ENCODE data around the gene GLCE. TPM values are rescaled to one million over a fixed set of nuclear protein-coding genes. Genes with fewer than 3 reads are reported as not detected.
A peak's percentile ranks its signal among the peaks of the same experiment; 100 is the strongest.

GLCE gene
- total and polyA plus RNA-seq, 7 experiments from 2014 or later, result 3.0 to 8.8 (median 5.7) TPM

- Mint-ChIP-seq H3K4me3 (no peak overlapping the region), H3K27ac (no peak overlapping the region), H3K9me3 (no peaks in the 10 kb centered on the region), H3K36me3 (no peaks in the 10 kb centered on the region), H3K27me3 (peaks cover 0 to 4% (median 0%) of the 10 kb centered on the region in 5 donors), H3K4me1 (peaks cover 0 to 9% (median 0%) of the 10 kb centered on the region in 7 donors)
- DNase-seq (no peak), ATAC-seq (no peak)
- Histone ChIP-seq H3K27me3 (ENCODE audit: control insufficient read depth in 2 of 2, insufficient read depth in 2 of 2, low read length in 2 of 2) (no peaks in the 10 kb centered on the region), H3K4me1 (ENCODE audit: control insufficient read depth in 2 of 2, insufficient read depth in 2 of 2, low read length in 2 of 2) (no peaks in the 10 kb centered on the region), H3K9me3 (ENCODE audit: control insufficient read depth in 2 of 3, low read length in 3 of 3) (no peaks in the 10 kb centered on the region), H3K36me3 (ENCODE audit: control insufficient read depth in 2 of 3, insufficient read depth in 3 of 3, low read length in 3 of 3) (no peaks in the 10 kb centered on the region), H3K4me3 (ENCODE audit: low read length) (no peak overlapping the region), H3K27ac (ENCODE audit: low read depth, low read length) (no peak overlapping the region)
- intact Hi-C loops (cut with micrococcal nuclease), result no loop called here
- ChIA-PET CTCF (no interaction called here), POLR2A (no interaction called here)
Measured at GRCh38 chr15:69128667-69129311, 31.6 kb upstream of the GLCE start.

DNA sequence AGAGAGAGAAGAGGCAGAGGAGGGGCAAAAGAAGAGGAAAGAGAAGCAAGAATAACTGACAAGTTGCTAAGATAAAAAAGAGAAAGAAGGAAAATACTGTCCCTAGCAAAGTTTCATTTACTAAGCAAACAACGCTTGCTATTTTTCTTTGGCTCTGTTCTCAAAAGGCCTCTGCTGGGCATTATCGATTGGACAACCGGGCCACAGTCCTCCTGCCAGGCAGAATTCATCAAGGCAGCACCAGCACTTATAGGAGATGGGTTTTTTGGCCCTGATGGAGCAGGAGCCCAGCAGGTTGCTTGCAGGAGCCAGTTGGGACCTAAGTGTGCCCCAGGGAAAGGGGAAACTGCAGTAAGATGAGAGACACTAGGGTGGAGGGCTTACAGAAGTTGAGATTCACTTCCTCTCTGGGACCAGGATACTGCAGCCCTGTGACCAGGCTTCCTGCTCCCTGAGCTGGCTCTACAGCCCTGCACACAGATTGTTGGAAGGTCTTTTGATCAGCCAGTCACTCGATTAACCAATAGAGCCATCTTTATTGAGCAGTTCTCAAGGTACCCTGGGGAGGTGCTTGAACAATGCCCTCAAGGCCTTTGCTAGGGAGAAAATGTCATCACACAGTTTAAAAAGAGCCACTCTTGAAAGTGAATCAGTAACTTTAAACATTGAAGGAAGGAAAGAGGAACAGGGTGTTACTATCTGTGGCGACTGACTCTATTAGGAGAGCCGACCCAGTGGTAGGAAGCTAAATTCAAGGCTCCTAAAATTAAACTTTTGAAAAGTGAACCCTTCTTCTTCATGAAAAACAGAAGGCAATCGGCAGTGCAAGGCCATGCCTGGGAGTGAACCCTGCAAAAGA, 28.8 kb upstream of the GLCE start:
- Histone ChIP-seq H3K9me3 (ENCODE audit: control insufficient read depth in 2 of 3, low read length in 3 of 3) (no peaks in the 10 kb centered on the region), H3K4me3 (ENCODE audit: low read length) (no peak overlapping the region), H3K4me1 (ENCODE audit: control insufficient read depth in 2 of 2, insufficient read depth in 2 of 2, low read length in 2 of 2) (no peaks in the 10 kb centered on the region), H3K27ac (ENCODE audit: low read depth, low read length) (no peak overlapping the region), H3K27me3 (ENCODE audit: control insufficient read depth in 2 of 2, insufficient read depth in 2 of 2, low read length in 2 of 2) (no peaks in the 10 kb centered on the region), H3K36me3 (ENCODE audit: control insufficient read depth in 2 of 3, insufficient read depth in 3 of 3, low read length in 3 of 3) (no peaks in the 10 kb centered on the region)
- CTCF ChIA-PET, result no interaction called here
- H3K9me3 Mint-ChIP-seq, result no peaks in the 10 kb centered on the region
- H3K36me3 Mint-ChIP-seq, result no peaks in the 10 kb centered on the region
- H3K4me3 Mint-ChIP-seq, result no peak overlapping the region
- DNase-seq (no peak), ATAC-seq (peak; percentile 75)
- intact Hi-C loops (cut with micrococcal nuclease), result no loop called here
- H3K27me3 Mint-ChIP-seq, result peaks cover 0 to 9% (median 6%) of the 10 kb centered on the region in 5 donors
- H3K27ac Mint-ChIP-seq, result no peak overlapping the region
- POLR2A ChIA-PET, result no interaction called here
- peaks cover 0 to 7% (median 0%) of the 10 kb centered on the region in 7 donors for H3K4me1 Mint-ChIP-seq

DNA sequence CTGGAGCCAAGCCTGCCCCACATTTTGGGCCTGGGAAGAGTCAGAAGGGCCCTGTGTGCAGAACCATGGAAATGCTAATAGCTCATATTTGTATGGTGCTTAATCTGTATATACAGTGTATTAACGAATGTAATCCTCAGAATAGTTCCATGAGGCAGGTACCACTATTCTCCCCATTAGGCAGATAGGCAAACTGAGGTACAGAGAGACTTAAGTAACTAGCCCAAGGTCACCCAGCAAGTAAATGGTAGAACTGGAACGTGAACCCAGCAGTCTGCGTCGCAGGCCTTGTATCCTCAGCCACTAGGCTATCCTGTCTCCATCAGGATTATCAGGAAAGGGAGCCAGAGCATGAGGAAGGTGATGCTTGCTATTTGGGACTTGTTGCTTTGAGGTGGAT, 28.0 kb upstream of the GLCE start:
- peaks cover 3 to 15% (median 11%) of the 10 kb centered on the region in 5 donors for H3K27me3 Mint-ChIP-seq
- no peaks in the 10 kb centered on the region for H3K36me3 ChIP-seq (ENCODE audit: control insufficient read depth in 2 of 3, insufficient read depth in 3 of 3, low read length in 3 of 3)
- no peaks in the 10 kb centered on the region for H3K9me3 ChIP-seq (ENCODE audit: control insufficient read depth in 2 of 3, low read length in 3 of 3)
- H3K27ac ChIP-seq (ENCODE audit: low read depth, low read length), result no peak overlapping the region
- peaks cover 0 to 7% (median 0%) of the 10 kb centered on the region in 7 donors for H3K4me1 Mint-ChIP-seq
- no peak overlapping the region for H3K4me3 ChIP-seq (ENCODE audit: low read length)
- DNase-seq (no peak), ATAC-seq (no peak)
- no peaks in the 10 kb centered on the region for H3K36me3 Mint-ChIP-seq
- intact Hi-C loops (cut with micrococcal nuclease), result no loop called here
- POLR2A ChIA-PET, result no interaction called here
- H3K4me1 ChIP-seq (ENCODE audit: control insufficient read depth in 2 of 2, insufficient read depth in 2 of 2, low read length in 2 of 2), result no peaks in the 10 kb centered on the region
- no peaks in the 10 kb centered on the region for H3K9me3 Mint-ChIP-seq
- no peaks in the 10 kb centered on the region for H3K27me3 ChIP-seq (ENCODE audit: control insufficient read depth in 2 of 2, insufficient read depth in 2 of 2, low read length in 2 of 2)
- H3K4me3 Mint-ChIP-seq, result no peak overlapping the region
- no peak overlapping the region for H3K27ac Mint-ChIP-seq
- CTCF ChIA-PET, result no interaction called here

- no peaks in the 10 kb centered on the region for H3K4me1 ChIP-seq (ENCODE audit: control insufficient read depth in 2 of 2, insufficient read depth in 2 of 2, low read length in 2 of 2)
- ATAC-seq, result no peak
- H3K4me1 Mint-ChIP-seq, result peaks cover 0 to 7% (median 0%) of the 10 kb centered on the region in 7 donors
- no peak for DNase-seq
- no peaks in the 10 kb centered on the region for H3K36me3 Mint-ChIP-seq
- H3K4me3 Mint-ChIP-seq, result no peak overlapping the region
- no peaks in the 10 kb centered on the region for H3K9me3 ChIP-seq (ENCODE audit: control insufficient read depth in 2 of 3, low read length in 3 of 3)
- intact Hi-C loops (cut with micrococcal nuclease), result no loop called here
- ChIA-PET POLR2A (no interaction called here), CTCF (no interaction called here)
- H3K9me3 Mint-ChIP-seq, result no peaks in the 10 kb centered on the region
- peaks cover 9 to 18% (median 17%) of the 10 kb centered on the region in 5 donors for H3K27me3 Mint-ChIP-seq
- no peak overlapping the region for H3K4me3 ChIP-seq (ENCODE audit: low read length)
- H3K27ac ChIP-seq (ENCODE audit: low read depth, low read length), result no peak overlapping the region
- no peaks in the 10 kb centered on the region for H3K36me3 ChIP-seq (ENCODE audit: control insufficient read depth in 2 of 3, insufficient read depth in 3 of 3, low read length in 3 of 3)
- no peaks in the 10 kb centered on the region for H3K27me3 ChIP-seq (ENCODE audit: control insufficient read depth in 2 of 2, insufficient read depth in 2 of 2, low read length in 2 of 2)
- H3K27ac Mint-ChIP-seq, result no peak overlapping the region
Measured at GRCh38 chr15:69132977-69133861, 27.2 kb upstream of the GLCE start.

GRCh38 chr15:69133862-69134519, 26.4 kb upstream of the GLCE start:
- Mint-ChIP-seq H3K27me3 (peaks cover 11 to 23% (median 17%) of the 10 kb centered on the region in 5 donors), H3K9me3 (no peaks in the 10 kb centered on the region), H3K36me3 (no peaks in the 10 kb centered on the region), H3K4me1 (peaks cover 0 to 5% (median 0%) of the 10 kb centered on the region in 7 donors), H3K27ac (no peak overlapping the region), H3K4me3 (no peak overlapping the region)
- DNase-seq (no peak), ATAC-seq (no peak)
- H3K4me3 ChIP-seq (ENCODE audit: low read length), result no peak overlapping the region
- intact Hi-C loops (cut with micrococcal nuclease), result no loop called here
- no peak overlapping the region for H3K27ac ChIP-seq (ENCODE audit: low read depth, low read length)
- no peaks in the 10 kb centered on the region for H3K9me3 ChIP-seq (ENCODE audit: control insufficient read depth in 2 of 3, low read length in 3 of 3)
- no peaks in the 10 kb centered on the region for H3K4me1 ChIP-seq (ENCODE audit: control insufficient read depth in 2 of 2, insufficient read depth in 2 of 2, low read length in 2 of 2)
- ChIA-PET POLR2A (no interaction called here), CTCF (no interaction called here)
- H3K36me3 ChIP-seq (ENCODE audit: control insufficient read depth in 2 of 3, insufficient read depth in 3 of 3, low read length in 3 of 3), result no peaks in the 10 kb centered on the region
- no peaks in the 10 kb centered on the region for H3K27me3 ChIP-seq (ENCODE audit: control insufficient read depth in 2 of 2, insufficient read depth in 2 of 2, low read length in 2 of 2)

DNA sequence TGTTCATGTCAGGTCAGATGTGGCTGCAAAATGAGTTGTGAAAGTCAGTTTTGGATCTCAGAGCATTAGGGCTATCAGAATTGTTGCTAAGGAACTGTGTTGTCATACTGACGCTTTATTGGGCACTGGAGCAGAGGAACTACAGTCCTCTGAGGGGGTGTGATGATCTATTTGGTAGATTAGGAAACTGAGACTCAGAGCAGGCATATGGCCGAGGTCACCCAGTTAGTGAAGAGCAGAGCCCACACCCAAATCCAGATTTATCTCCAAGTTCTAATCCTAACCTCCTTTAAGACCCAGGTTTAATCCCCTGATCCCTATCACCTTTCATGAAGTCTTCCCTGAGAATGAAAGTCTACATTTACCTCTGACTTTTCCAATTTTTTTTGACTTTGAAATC, 25.6 kb upstream of the GLCE start:
- Histone ChIP-seq H3K36me3 (ENCODE audit: control insufficient read depth in 2 of 3, insufficient read depth in 3 of 3, low read length in 3 of 3) (no peaks in the 10 kb centered on the region), H3K4me3 (ENCODE audit: low read length) (no peak overlapping the region), H3K4me1 (ENCODE audit: control insufficient read depth in 2 of 2, insufficient read depth in 2 of 2, low read length in 2 of 2) (no peaks in the 10 kb centered on the region), H3K27ac (ENCODE audit: low read depth, low read length) (no peak overlapping the region), H3K27me3 (ENCODE audit: control insufficient read depth in 2 of 2, insufficient read depth in 2 of 2, low read length in 2 of 2) (no peaks in the 10 kb centered on the region), H3K9me3 (ENCODE audit: control insufficient read depth in 2 of 3, low read length in 3 of 3) (no peaks in the 10 kb centered on the region)
- Mint-ChIP-seq H3K27me3 (peaks cover 19 to 31% (median 25%) of the 10 kb centered on the region in 5 donors), H3K4me3 (no peak overlapping the region), H3K27ac (no peak overlapping the region), H3K4me1 (peaks cover 0 to 7% (median 0%) of the 10 kb centered on the region in 7 donors), H3K36me3 (no peaks in the 10 kb centered on the region), H3K9me3 (no peaks in the 10 kb centered on the region)
- POLR2A ChIA-PET, result no interaction called here
- intact Hi-C loops (cut with micrococcal nuclease), result no loop called here
- DNase-seq (no peak), ATAC-seq (no peak)
- CTCF ChIA-PET, result no interaction called here

Measured in naive thymus-derived CD4-positive, alpha-beta T cell (primary cell).